Activated naive CD8-positive, alpha-beta T cell (primary cell): ENCODE data around the gene NAA50.

Experiments used
- H3K27ac Mint-ChIP-seq: one replicate; pipeline ENCODE4 v1.8.0; 2021; ENCODE audit warnings: mixed read lengths
- H3K27me3 Mint-ChIP-seq: one replicate; pipeline ENCODE4 v1.8.0; 2021; ENCODE audit warnings: mixed read lengths
- H3K36me3 Mint-ChIP-seq: one replicate; pipeline ENCODE4 v1.8.0; 2021; ENCODE audit warnings: mixed read lengths
- H3K4me1 Mint-ChIP-seq: one replicate; pipeline ENCODE4 v1.8.0; 2021; ENCODE audit warnings: low read depth, mixed read lengths
- H3K4me3 Mint-ChIP-seq: one replicate; pipeline ENCODE4 v1.8.0; 2021; ENCODE audit warnings: mild to moderate bottlenecking, mixed read lengths
- H3K9me3 Mint-ChIP-seq: one replicate; pipeline ENCODE4 v1.8.0; 2021; ENCODE audit warnings: low read depth, mixed read lengths

The NAA50 gene

DNA sequence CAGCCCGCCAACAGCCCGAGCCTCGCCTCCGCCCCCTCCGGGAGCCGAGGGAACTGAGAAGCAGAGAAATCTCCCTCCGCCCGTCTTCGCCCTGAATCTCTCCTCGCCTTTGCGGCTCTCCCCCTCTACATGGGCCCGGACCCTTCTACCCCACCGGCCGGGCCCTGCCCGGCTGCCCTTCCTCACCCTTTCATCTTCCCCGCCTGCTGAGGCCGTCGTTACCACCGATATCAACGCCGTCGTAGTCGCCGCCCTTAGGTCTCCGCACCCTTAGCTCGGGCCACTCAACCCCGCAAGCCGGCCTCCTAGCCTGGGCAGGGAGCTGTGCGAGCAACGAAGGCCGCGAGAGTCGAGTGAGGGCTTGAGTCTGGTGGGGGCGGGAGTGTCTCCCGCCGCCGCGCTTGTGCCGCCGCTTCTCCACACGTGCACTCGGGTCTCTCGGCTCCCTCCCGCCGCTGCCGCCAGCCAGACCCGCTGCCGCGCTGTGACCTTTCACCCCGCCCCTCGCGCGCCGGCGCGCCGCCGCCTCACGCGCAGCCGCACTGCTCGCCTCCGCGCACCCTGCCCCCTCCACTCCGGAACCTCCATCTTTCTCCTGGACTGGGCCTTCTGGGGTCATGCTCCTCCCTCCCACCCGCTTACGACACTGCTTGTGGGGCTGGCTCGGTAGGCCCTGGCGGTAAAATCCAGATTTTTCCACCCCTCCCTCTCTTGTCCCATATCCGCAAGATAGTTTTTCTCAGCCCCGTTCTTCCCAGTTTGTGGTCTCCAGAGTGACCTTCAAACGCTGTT is at the start of gene NAA50:
TSS of gene NAA50 (minus strand) at position 494 of the 792 bp plus-strand sequence. CDS start at position 194, 300 bp downstream.
- peak within 1 kb of the TSS; percentile 95 for H3K4me3 Mint-ChIP-seq
- no peaks in the 10 kb centered on the region for H3K27me3 Mint-ChIP-seq
- peak within 1 kb of the TSS; percentile 100 for H3K27ac Mint-ChIP-seq
- H3K36me3 Mint-ChIP-seq: peaks cover 5% of the 10 kb centered on the region
- peaks cover 66% of the 10 kb centered on the region for H3K4me1 Mint-ChIP-seq
- no peaks in the 10 kb centered on the region for H3K9me3 Mint-ChIP-seq

DNA sequence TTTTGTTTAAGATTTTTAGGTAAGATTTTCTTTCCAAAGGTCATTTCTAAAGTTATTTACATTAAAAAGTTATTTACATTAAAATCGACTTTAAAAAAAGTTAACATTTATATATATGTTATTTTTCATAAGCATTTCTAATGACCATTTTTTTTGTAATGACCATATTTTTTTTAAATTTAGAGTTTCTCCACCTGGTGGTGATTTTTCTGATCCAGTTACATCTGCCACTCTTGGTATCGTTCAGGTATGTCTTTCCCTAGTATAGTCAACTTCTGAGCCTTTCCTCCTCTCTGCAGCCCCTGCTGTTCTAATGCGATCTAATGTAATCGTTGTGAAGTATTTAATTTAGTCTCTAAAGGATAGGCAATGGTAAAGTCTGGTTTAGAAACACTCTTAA is 49.6 kb upstream of the NAA50 start:
- Mint-ChIP-seq H3K36me3 (peaks cover 10% of the 10 kb centered on the region), H3K4me3 (no peak overlapping the region), H3K27me3 (no peaks in the 10 kb centered on the region), H3K4me1 (no peaks in the 10 kb centered on the region), H3K27ac (no peak overlapping the region), H3K9me3 (no peaks in the 10 kb centered on the region)

DNA sequence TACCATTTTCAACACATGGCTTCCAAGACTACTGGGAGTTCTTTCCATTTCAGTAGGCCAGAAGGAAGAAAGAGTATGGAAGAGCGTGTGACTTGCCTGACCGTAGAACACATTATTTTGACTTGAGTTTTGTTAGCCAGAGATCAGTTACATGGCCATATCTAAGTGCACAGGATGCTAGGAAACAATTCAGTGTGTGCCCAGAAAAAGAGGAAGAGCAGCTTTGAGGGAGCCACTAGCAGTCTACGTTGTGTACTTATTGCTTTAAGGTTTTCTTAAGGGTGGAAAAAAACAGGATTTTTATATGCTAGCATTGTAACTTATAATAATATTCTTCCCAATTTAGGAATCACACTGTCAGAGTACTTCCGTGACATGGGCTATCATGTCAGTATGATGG is 48.5 kb upstream of the NAA50 start:
- Mint-ChIP-seq H3K36me3 (peaks cover 7% of the 10 kb centered on the region), H3K27me3 (no peaks in the 10 kb centered on the region), H3K27ac (no peak overlapping the region), H3K4me3 (no peak overlapping the region), H3K4me1 (no peaks in the 10 kb centered on the region), H3K9me3 (no peaks in the 10 kb centered on the region)

DNA sequence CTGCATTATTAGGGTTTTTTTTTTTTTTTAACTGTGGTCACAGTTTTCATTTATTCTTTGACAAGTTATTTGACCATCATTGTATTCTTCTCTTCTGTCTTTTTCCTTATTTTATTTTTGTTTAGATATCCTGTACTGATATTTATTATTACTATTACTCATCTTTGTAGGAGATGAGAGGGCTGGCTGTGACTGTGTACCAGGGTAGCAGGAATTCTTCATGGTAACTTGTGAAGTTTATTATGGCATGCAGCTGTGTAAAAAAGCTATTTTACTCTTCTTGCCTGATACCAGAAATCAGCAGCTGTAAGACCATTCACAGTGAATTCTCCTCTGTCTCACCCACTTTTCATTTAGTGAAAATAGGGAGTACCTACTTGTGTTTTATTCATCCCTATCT is 45.3 kb upstream of the NAA50 start:
- H3K36me3 Mint-ChIP-seq: peaks cover 10% of the 10 kb centered on the region
- H3K4me3 Mint-ChIP-seq: no peak overlapping the region
- no peak overlapping the region for H3K27ac Mint-ChIP-seq
- no peaks in the 10 kb centered on the region for H3K27me3 Mint-ChIP-seq
- H3K4me1 Mint-ChIP-seq: no peaks in the 10 kb centered on the region
- no peaks in the 10 kb centered on the region for H3K9me3 Mint-ChIP-seq

- Mint-ChIP-seq H3K4me3 (no peak overlapping the region), H3K9me3 (no peaks in the 10 kb centered on the region), H3K36me3 (peaks cover 11% of the 10 kb centered on the region), H3K27ac (no peak overlapping the region), H3K27me3 (no peaks in the 10 kb centered on the region), H3K4me1 (no peaks in the 10 kb centered on the region)
Observed at GRCh38 chr3:113783980-113784379, 37.9 kb upstream of the NAA50 start.

DNA sequence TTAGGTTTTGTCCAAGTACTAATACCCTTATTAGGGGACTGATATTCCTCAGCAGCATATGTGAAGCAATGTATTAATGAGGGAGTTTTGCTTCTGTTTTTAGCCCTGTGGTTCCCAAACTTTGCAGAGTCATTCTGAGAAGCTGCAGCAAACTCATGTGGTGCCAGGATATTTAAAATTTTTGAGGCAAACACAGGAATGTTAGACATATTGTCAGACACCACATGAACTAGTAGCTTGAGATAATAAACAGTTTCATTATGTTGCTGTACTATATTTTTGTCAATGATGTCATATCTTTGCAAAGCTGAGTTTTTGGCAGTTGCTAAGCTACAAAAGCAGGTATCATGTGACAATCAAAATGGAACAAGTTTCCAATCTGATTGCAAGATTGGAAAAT is 37.4 kb upstream of the NAA50 start:
- Mint-ChIP-seq H3K27ac (no peak overlapping the region), H3K27me3 (no peaks in the 10 kb centered on the region), H3K4me3 (no peak overlapping the region), H3K4me1 (no peaks in the 10 kb centered on the region), H3K36me3 (peaks cover 11% of the 10 kb centered on the region), H3K9me3 (no peaks in the 10 kb centered on the region)

DNA sequence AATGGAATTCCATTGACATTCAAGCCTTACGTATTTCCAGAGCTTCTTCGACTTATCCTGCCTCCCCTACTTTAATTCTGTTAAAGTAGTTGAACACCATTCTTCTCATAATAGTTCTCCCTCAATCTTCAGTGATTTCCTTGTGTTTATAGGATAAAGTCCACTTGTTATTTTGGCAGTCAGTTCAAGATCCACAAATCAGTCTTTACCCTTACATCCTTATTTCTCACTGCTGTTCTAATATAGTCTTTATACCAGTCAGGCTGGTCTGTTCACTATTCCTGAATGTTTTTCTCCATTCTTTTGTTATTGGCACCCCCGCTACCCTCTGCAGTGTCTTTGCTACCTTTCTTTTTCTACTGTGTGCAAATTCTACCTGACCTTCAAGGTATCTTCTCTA is 30.5 kb upstream of the NAA50 start:
- peaks cover 5% of the 10 kb centered on the region for H3K36me3 Mint-ChIP-seq
- H3K9me3 Mint-ChIP-seq: no peaks in the 10 kb centered on the region
- peaks cover 8% of the 10 kb centered on the region for H3K4me1 Mint-ChIP-seq
- no peak overlapping the region for H3K27ac Mint-ChIP-seq
- no peak overlapping the region for H3K4me3 Mint-ChIP-seq
- no peaks in the 10 kb centered on the region for H3K27me3 Mint-ChIP-seq

- no peaks in the 10 kb centered on the region for H3K27me3 Mint-ChIP-seq
Observed at GRCh38 chr3:113775516-113775915, 29.5 kb upstream of the NAA50 start.

DNA sequence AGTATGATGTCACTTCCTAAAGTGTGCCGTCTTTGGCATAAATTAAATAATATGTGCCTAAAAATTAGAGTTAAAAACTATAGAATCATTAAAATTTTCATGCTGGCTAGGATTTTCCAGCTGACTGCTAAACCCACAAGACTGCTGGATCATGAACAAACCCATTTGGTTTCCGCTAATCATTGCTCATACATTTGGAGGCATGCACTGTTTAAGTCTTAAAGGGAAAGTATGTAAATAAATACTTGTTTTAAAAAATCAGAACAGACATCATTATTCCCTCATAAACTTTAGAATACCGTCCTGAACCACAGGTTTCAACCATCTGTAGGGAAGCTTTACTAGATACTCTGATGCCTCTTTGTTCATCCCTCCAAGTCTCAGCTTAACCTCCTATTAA is 27.3 kb upstream of the NAA50 start:
- Mint-ChIP-seq H3K36me3 (no peaks in the 10 kb centered on the region), H3K4me1 (peaks cover 8% of the 10 kb centered on the region), H3K27ac (no peak overlapping the region), H3K9me3 (no peaks in the 10 kb centered on the region), H3K27me3 (no peaks in the 10 kb centered on the region), H3K4me3 (no peak overlapping the region)

More at GRCh38 chr3:113775516-113775915, 29.5 kb upstream of the NAA50 start:
- peaks cover 3% of the 10 kb centered on the region for H3K36me3 Mint-ChIP-seq
- H3K9me3 Mint-ChIP-seq: no peaks in the 10 kb centered on the region
- no peak overlapping the region for H3K27ac Mint-ChIP-seq
- H3K4me1 Mint-ChIP-seq: peaks cover 8% of the 10 kb centered on the region
- H3K4me3 Mint-ChIP-seq: no peak overlapping the region

DNA sequence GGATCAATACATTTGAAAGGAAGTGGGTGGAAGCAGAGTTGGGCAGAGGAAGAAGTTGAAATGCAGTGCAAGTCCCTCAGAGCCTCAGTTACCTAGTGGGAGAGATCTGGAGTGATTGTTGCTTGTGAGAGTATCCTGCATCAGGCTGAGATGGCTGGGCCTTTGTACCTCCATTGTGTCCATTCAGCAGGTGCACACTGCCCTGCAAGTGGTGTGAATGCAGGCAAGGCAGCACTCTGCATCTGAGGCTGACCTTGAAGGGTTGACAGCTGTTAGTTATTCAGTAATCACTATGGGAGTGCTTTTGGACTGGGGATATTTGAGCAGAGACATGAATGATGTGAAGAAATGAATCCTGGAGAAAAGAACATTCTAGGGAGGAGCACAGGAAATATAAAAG is 25.9 kb upstream of the NAA50 start:
- H3K36me3 Mint-ChIP-seq: no peaks in the 10 kb centered on the region
- H3K4me1 Mint-ChIP-seq: peaks cover 10% of the 10 kb centered on the region
- H3K27ac Mint-ChIP-seq: no peak overlapping the region
- no peaks in the 10 kb centered on the region for H3K9me3 Mint-ChIP-seq
- H3K27me3 Mint-ChIP-seq: no peaks in the 10 kb centered on the region
- H3K4me3 Mint-ChIP-seq: no peak overlapping the region

- H3K4me1 Mint-ChIP-seq: peaks cover 7% of the 10 kb centered on the region
- H3K27me3 Mint-ChIP-seq: no peaks in the 10 kb centered on the region
- no peaks in the 10 kb centered on the region for H3K36me3 Mint-ChIP-seq
- H3K4me3 Mint-ChIP-seq: no peak overlapping the region
- no peaks in the 10 kb centered on the region for H3K9me3 Mint-ChIP-seq
- no peak overlapping the region for H3K27ac Mint-ChIP-seq
Observed at GRCh38 chr3:113769551-113769950, 23.5 kb upstream of the NAA50 start.

GRCh38 chr3:113764698-113765097 is 18.6 kb upstream of the NAA50 start:
- no peak overlapping the region for H3K27ac Mint-ChIP-seq
- no peaks in the 10 kb centered on the region for H3K27me3 Mint-ChIP-seq
- H3K4me1 Mint-ChIP-seq: peaks cover 4% of the 10 kb centered on the region
- H3K9me3 Mint-ChIP-seq: no peaks in the 10 kb centered on the region
- H3K4me3 Mint-ChIP-seq: no peak overlapping the region
- H3K36me3 Mint-ChIP-seq: no peaks in the 10 kb centered on the region

- peaks cover 5% of the 10 kb centered on the region for H3K36me3 Mint-ChIP-seq
- peaks cover 4% of the 10 kb centered on the region for H3K9me3 Mint-ChIP-seq
- peaks cover 11% of the 10 kb centered on the region for H3K4me1 Mint-ChIP-seq
- no peaks in the 10 kb centered on the region for H3K27me3 Mint-ChIP-seq
- H3K27ac Mint-ChIP-seq: no peak overlapping the region
- no peak overlapping the region for H3K4me3 Mint-ChIP-seq
Observed at GRCh38 chr3:113758389-113759024, 12.5 kb upstream of the NAA50 start.

DNA sequence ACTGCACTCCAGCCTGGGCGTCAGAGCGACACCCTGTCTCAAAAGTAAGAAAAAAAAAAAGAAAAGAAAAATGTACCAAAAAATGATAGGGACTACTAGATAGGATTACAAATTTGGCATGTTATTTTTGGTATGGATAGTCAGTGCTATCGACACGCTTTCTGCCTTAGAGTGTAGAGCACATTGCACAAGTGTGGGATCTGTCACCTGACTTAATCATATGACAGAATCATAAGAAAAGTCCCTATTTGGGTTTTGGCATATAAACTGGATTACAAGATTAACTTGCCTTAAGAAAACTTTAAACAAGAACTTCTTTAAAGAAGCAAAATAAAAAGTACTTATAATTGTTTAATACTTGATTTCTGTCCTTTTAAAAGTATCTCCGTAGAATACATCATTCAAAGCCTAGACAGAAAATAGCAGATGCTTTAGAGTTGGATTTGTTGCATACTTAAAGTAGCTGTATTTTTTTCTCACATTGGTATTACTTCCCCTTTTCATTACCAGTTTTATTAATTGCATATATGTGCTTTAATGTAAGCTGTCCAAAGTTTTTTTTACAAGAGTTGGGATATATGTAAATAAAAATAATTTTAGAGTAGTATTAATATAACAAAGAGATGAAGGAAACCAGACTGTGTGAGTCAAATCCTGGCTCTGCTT is 8.6 kb upstream of the NAA50 start:
- no peak overlapping the region for H3K27ac Mint-ChIP-seq

DNA sequence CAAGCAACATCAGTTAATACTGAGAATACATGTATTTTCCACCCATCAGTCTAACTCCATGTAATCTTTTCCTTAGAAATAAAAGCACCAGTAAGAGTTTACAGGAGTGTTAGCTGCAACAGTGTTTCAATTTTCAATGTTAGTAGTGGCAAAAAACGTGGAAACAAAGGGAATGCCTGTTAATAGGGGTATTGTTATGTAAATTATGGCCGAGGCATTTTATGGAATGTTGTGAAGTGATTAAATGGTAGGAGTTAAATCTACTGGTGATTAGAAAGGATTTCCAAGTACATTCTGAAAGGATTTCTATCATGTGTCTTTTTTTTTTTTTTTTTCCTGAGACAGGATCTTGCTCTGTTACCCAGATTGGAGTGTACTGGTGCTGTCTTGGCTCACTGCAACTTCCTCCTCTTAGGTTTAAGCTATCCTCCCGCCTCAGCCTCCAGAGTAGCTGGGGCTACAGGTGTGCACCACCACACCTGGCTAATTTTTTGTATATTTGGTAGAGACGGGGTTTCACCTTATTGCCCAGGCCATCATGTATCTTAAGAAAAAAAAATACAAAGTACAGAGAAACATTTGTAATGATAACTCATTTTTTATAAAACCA is 7.4 kb upstream of the NAA50 start:
- H3K36me3 Mint-ChIP-seq: peaks cover 4% of the 10 kb centered on the region
- peaks cover 26% of the 10 kb centered on the region for H3K4me1 Mint-ChIP-seq
- H3K27me3 Mint-ChIP-seq: no peaks in the 10 kb centered on the region
- no peak overlapping the region for H3K27ac Mint-ChIP-seq
- no peak overlapping the region for H3K4me3 Mint-ChIP-seq
- peaks cover 4% of the 10 kb centered on the region for H3K9me3 Mint-ChIP-seq

More for the DNA sequence above, 8.6 kb upstream of the NAA50 start:
- Mint-ChIP-seq H3K4me3 (no peak overlapping the region), H3K36me3 (peaks cover 5% of the 10 kb centered on the region), H3K9me3 (peaks cover 4% of the 10 kb centered on the region), H3K4me1 (peaks cover 18% of the 10 kb centered on the region), H3K27me3 (no peaks in the 10 kb centered on the region)
